Measurements from ENCODE around the gene HP1BP3.

The HP1BP3 gene

GRCh38 chr1:20709868-20710267, 77.2 kb downstream of the HP1BP3 start:
- DNase-seq = no peak

- DNase-seq = no peak
Measured at GRCh38 chr1:20708891-20709290, 78.2 kb downstream of the HP1BP3 start.

GRCh38 chr1:20708057-20708456, 79.0 kb downstream of the HP1BP3 start:
- no peak for DNase-seq

- no peak for DNase-seq
Measured at GRCh38 chr1:20706841-20707240, 80.3 kb downstream of the HP1BP3 start.

GRCh38 chr1:20705203-20705755, 81.8 kb downstream of the HP1BP3 start:
- no peak for DNase-seq

- DNase-seq = no peak
Measured at GRCh38 chr1:20704390-20705202, 82.5 kb downstream of the HP1BP3 start.

- no peak for DNase-seq
Measured at GRCh38 chr1:20703124-20703756, 83.9 kb downstream of the HP1BP3 start.

GRCh38 chr1:20702416-20702815, 84.7 kb downstream of the HP1BP3 start:
- DNase-seq = no peak

- DNase-seq = no peak
Measured at GRCh38 chr1:20701847-20702246, 85.3 kb downstream of the HP1BP3 start.

GRCh38 chr1:20701446-20701845, 85.7 kb downstream of the HP1BP3 start:
- DNase-seq = no peak

GRCh38 chr1:20700636-20701215, 86.4 kb downstream of the HP1BP3 start:
- DNase-seq = no peak

- no peak for DNase-seq
Measured at GRCh38 chr1:20699558-20699957, 87.5 kb downstream of the HP1BP3 start.

- DNase-seq = no peak
Measured at GRCh38 chr1:20698195-20698910, 88.8 kb downstream of the HP1BP3 start.

GRCh38 chr1:20697563-20697962, 89.5 kb downstream of the HP1BP3 start:
- no peak for DNase-seq

- peak; percentile 90 for DNase-seq
Measured at GRCh38 chr1:20696397-20697333, 90.4 kb downstream of the HP1BP3 start.

- no peak for DNase-seq
Measured at GRCh38 chr1:20695515-20695914, 91.6 kb downstream of the HP1BP3 start.

GRCh38 chr1:20693623-20694022, 93.5 kb downstream of the HP1BP3 start:
- no peak for DNase-seq
